ENCODE results near the gene NUP62.

The NUP62 gene

DNA sequence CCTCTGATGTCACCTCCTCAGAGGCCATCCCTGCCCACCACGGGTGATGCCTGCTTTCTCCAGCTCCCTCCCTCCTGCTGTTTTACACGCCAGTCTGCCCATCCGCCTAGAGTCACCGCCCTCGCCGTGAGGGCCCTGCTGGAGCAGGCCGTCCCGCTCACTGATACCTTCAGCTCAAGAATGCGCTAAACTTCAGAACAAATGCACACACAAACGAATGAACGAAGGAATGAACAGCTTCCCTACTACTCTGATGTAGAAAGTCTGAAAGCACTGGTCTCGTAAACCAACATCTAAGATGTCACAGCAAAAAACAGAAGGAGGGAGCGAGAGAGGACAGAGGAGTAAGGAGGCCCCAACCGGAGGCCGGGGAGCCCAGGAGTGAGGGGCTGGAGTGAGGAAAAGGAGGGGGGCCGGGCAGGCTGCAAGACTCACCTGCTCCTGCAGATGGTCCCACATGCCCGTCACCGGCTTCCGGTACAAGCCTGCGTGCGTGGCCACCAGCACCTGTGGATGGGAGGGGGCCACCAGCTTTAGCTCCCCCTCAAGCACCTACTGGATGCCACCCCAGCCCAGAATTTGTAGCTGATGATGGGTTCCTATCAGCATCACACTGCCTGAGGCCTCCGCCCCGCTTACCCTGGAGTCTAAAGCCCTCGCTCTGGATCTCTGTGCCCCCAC, 65.9 kb downstream of the NUP62 start:
- no peak for DNase-seq

DNA sequence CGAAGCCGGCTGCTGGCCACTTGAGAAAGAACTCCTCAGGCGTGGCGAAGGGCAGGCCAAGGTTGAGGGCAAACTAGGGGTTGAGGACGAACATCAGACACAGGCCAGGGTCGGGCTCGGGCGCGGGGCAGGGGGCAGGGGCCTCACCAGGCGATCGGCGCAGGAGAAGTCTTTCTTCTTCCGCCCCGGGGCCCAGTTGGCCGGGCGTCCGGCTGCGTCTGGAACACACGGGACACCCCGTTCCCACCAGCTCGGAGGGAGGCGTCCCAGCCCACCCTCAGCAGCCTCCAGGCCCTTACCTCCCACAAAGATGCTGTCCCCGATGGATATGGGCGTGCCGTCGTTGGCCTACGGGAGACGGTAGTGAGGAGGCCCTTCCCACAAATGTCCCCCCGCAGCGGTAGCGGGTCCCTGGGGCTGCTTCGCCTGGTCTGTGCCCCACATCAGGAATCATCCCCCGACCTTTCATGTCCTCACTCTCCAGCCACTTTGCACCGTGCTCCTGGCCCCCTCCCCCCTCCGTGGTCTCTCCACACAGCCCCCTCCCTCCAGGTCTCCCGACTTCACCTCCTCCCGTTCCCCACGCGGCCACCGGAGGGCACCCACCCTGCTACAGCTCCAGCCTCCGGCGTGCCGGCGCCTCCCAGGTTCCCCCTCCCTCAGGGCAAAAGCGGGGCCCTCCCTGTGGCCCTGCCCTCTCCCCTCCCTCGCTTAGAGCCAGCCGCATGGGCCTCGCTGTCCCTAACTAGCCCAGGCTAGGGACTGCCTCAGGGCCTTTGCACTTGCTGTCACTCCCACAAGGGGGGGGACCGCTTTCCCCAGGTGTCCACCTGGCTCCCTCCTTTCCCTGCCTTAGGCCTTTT, 66.7 kb downstream of the NUP62 start:
- DNase-seq = no peak

DNA sequence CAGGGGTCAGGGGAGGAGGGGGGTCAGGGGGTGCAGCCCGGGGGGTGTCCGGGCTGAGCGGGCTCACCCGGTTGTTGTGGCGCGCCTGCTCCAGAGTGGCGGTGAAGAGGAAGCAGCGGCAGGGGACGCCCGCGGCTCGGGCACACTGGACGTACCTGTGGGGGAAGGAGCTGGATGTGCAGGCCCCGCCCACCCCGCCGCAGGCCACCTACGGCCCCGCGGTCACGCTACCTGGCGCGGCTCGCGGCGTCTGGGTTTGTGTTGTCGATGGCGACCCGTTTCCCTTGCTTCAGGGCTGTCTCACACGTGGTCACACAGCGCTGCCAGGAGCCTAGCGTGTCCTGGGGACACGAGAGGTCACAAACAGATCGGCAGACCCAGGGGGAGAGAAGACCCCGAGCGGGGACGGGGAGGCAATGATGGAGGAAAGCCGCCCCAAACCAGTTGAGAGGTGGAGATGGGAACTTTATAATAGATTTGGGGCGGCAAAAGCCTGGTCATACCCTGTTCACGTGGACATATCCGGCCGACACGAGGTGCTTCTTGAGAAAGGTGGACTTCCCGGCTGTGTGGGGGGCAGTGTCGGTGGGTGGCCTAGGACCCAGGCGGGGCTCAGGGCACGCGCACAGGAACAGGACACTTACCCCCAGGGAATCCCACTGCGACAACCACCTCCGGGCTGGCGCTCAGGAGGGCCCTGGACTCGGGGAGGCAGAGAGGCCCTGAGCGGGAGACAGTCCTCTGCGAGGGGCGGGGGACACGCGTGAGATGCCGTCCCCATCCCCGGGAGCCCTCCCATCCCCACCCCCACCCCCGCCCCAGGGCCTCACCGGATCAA, 67.5 kb downstream of the NUP62 start:
- no peak for DNase-seq

- no peak for DNase-seq
Observed at GRCh38 chr19:49861107-49861506, 68.2 kb downstream of the NUP62 start.

GRCh38 chr19:49860336-49861102, 68.8 kb downstream of the NUP62 start:
- DNase-seq = no peak

DNA sequence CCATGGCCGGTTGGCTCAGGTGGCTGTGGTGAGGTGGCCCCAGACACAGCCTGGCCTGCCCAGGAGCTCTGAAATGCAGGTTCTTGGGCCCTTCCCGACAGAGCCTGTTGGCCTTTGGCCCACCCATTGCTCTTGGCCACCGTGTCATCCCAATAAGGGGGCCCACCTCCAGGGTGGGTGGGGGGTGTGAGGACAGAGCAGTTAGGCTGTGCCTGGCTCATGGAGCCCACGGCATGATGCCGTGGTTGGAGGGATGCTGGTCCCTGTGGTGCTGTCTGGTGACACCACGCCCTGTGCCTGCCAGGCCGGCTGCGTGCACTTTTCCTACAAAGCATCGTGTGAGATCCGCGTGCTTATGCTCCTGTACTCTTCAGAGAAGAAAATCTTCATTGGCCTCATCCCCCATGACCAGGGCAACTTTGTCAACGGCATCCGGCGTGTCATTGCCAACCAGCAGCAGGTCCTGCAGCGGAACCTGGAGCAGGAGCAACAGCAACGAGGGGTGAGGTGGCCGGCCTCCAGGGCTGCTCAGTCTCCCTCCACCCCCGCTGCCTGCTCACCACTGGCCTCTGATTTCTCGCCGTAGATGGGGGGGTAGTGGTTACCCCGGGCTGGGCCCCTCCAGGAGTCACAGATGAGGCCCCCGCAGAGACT, 69.5 kb downstream of the NUP62 start:
- DNase-seq = no peak

GRCh38 chr19:49858088-49858985, 71.0 kb downstream of the NUP62 start:
- DNase-seq = no peak

- no peak for DNase-seq
Observed at GRCh38 chr19:49857838-49858087, 71.5 kb downstream of the NUP62 start.

DNA sequence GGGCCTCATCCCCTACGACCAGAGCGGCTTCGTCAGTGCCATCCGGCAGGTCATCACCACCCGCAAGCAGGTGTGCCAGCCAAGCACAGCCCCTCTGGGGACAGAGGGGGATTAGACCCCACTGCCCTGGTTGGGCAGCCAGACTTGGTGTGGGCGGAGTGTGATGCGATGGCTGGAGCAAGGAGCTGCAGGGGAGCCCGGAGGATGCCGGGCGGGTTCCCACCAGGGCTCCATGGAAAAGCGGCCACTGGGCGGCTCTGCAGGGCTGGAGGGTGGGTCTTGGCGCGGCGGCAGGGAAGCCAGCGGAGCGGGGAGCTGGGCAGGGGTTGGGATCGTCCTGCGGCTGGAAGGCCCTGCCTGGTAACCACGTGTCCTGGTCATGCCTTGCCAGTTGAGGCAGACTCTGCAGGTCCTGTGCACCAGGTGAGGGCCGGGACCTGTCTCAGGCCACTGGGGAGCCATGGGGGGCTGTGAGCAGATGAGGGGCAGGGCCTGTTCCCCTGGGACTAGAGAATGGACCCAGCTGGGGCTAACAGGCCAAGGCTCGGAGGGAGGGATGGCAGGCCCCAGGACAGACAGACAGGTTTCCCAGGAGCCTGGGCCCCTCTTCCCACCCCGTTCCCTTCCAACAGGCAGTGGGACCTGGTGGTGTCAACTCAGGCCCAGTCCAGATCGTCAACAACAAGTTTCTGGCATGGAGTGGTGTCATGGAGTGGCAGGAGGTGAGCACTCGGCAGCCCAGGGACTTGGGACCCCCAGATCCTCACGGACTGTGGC, 72.1 kb downstream of the NUP62 start:
- no peak for DNase-seq

Measured in NCI-H2171 treated with DMSO at 0.1 percent for 48 hours (cell line).